ENCODE results near the gene PRELID3B.
A peak's percentile ranks its signal among the peaks of the same experiment; 100 is the strongest.
"Not testable (repeated sequence)": the region's sequence is repeated elsewhere in the genome, so short reads cannot be mapped to it uniquely, and the experiment has no call there.

Gene PRELID3B

DNA sequence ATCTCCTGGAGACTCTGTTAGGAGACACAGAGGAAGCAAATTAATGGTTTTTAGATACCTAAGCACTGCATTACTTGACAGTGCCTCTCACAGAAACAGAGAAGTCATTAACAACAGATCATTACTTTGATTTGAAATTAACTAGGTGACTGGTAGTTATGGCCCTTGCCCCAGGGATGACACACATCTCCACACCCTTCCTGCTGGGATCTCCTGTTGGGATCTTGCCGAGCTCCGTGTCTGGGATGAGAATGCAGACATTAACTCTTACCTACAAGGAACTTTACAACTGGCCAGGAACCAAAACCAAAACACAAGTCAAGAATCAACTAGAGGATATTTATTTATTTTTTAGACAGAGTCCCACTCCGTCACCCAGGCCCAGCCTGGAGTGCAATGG is 2.2 kb upstream of the PRELID3B start:
- H3K9me3 Mint-ChIP-seq, result no peaks in the 10 kb centered on the region
- DNase-seq (ENCODE audit: low spot score in 2 of 2) (no peak), ATAC-seq (replicated peaks; ENCODE audit: extremely low read depth, poor library complexity, severe bottlenecking) (no peak)
- H3K27me3 Mint-ChIP-seq, result peaks cover 9% of the 10 kb centered on the region
- H3K4me3 Mint-ChIP-seq, result no peak overlapping the region
- peaks cover 18% of the 10 kb centered on the region for H3K36me3 Mint-ChIP-seq (ENCODE audit: insufficient read depth)
- H3K27ac Mint-ChIP-seq (ENCODE audit: low read depth), result peak overlapping the region; percentile 90
- H3K4me1 Mint-ChIP-seq, result peaks cover 29% of the 10 kb centered on the region

DNA sequence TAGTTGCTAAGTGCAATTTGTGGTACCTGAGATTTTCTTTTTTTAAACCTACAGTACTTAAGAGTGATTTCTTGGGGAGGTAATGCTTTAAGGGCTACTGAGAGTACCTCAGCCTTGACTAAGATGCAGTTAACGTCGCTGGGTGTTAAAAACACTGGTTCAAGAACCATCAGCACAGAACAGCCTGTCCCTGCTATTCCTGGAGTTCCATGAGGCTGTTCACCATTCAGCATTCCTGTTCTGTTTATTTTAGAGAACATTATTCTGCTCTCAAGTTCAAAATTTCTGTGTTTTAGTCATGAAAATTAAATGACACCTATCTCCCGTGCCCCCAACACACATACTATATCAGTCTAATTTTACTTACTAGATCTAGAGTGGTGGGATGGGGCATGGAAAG is 1.7 kb upstream of the PRELID3B start:
- Mint-ChIP-seq H3K9me3 (no peaks in the 10 kb centered on the region), H3K27ac (ENCODE audit: low read depth) (peak overlapping the region; percentile 90), H3K4me3 (no peak overlapping the region), H3K36me3 (ENCODE audit: insufficient read depth) (peaks cover 18% of the 10 kb centered on the region), H3K27me3 (peaks cover 4% of the 10 kb centered on the region), H3K4me1 (peaks cover 34% of the 10 kb centered on the region)
- ATAC-seq (replicated peaks; ENCODE audit: extremely low read depth, poor library complexity, severe bottlenecking) (no peak), DNase-seq (ENCODE audit: low spot score in 2 of 2) (no peak)

DNA sequence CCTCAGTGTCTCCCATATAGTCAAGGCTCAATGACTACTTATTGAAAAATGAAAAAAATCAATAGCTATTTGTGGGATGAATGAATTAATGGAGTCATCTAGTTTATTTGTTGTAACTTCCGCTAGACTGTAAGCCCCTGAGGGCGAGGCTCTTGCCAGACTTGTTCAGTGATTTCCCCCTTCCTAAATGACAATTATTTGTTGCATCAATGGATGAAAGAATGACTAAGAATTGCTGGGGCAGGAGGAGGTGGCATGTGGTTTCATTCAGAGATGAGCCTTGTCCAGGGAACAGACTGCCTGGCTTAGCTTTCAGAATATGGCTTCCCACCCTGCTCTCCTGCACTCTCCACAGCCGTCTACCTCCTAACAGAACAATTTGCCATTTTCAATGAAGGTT is 1.1 kb upstream of the PRELID3B start:
- DNase-seq (ENCODE audit: low spot score in 2 of 2) (no peak), ATAC-seq (replicated peaks; ENCODE audit: extremely low read depth, poor library complexity, severe bottlenecking) (peak; percentile 17)
- H3K36me3 Mint-ChIP-seq (ENCODE audit: insufficient read depth), result peaks cover 21% of the 10 kb centered on the region
- no peaks in the 10 kb centered on the region for H3K9me3 Mint-ChIP-seq
- peaks cover 40% of the 10 kb centered on the region for H3K4me1 Mint-ChIP-seq
- no peaks in the 10 kb centered on the region for H3K27me3 Mint-ChIP-seq
- peak overlapping the region; percentile 90 for H3K27ac Mint-ChIP-seq (ENCODE audit: low read depth)
- peak overlapping the region; percentile 76 for H3K4me3 Mint-ChIP-seq

DNA sequence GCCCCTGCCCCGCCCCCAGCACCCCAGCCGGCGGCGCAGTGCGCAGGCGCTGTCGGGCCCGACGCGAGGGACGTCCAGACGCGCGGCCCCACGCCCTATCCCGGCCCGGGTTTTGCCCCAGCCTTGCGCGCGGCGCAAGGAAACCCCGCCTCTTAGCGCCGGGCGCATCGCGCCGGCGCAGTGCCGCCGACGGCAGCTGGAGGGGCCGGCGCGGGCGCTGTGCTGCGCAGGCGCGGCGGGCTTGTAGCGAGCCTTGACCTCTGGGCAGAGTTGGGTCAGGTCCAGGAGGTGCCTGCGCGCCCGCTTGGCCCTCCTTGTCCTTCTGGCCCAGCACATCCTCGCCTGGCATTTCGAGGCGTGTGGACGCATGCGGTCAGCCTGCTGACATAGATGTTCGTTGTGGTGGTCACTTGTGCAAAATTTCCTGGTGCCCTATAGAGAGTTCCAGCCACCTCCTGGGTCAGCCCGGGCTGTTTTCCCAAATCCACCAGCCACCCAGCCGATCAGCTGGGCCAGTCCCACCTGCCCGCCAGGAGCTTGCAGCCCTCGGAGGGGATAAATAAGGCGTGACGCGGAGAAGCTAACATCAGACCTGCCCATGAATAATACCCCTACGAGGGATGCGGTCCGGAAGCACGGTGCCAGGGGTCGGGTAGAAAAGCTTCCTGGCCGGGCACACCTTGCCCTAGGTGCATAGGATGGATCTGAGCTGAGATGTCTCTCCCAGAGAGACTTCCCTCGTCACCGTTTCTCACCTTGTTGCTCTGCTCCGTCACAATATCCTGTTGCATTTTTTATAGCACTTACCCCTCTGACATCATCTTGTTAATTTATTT is 428 bp upstream of the PRELID3B start:
- ATAC-seq (replicated peaks; ENCODE audit: extremely low read depth, poor library complexity, severe bottlenecking), result peak; percentile 86
- H3K9me3 Mint-ChIP-seq, result no peaks in the 10 kb centered on the region
- H3K4me3 Mint-ChIP-seq, result peak overlapping the region; percentile 76
- peaks cover 41% of the 10 kb centered on the region for H3K4me1 Mint-ChIP-seq
- H3K36me3 Mint-ChIP-seq (ENCODE audit: insufficient read depth), result peaks cover 25% of the 10 kb centered on the region
- H3K27ac Mint-ChIP-seq (ENCODE audit: low read depth), result peak overlapping the region; percentile 90
- no peaks in the 10 kb centered on the region for H3K27me3 Mint-ChIP-seq
- DNase-seq (ENCODE audit: low spot score in 2 of 2), result peak; percentile 89 to 92

DNA sequence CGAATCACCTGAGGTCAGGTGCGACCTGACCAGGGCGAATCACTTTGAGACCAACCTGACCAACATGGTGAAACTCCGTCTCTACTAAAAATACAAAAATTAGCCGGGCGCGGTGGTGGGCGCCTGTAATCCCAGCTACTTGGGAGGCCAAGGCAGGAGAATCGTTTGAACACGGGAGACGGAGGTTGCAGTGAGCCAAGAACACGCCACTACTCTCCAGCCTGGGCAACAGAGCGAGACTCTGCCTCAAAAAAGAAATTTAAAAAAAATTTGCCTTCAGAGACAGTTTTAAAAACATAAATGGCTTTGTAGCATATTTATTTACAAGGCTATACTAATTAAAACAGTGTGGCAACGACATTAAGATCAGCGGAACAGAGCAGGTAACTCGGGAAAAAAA is 1.1 kb downstream of the PRELID3B start:
- Mint-ChIP-seq H3K4me3 (peak overlapping the region; percentile 76), H3K36me3 (ENCODE audit: insufficient read depth) (peaks cover 40% of the 10 kb centered on the region), H3K4me1 (peaks cover 47% of the 10 kb centered on the region), H3K27ac (ENCODE audit: low read depth) (peak overlapping the region; percentile 90)
- not testable (repeated sequence) for ATAC-seq (replicated peaks; ENCODE audit: extremely low read depth, poor library complexity, severe bottlenecking); DNase-seq (ENCODE audit: low spot score in 2 of 2); H3K9me3 Mint-ChIP-seq; H3K27me3 Mint-ChIP-seq

DNA sequence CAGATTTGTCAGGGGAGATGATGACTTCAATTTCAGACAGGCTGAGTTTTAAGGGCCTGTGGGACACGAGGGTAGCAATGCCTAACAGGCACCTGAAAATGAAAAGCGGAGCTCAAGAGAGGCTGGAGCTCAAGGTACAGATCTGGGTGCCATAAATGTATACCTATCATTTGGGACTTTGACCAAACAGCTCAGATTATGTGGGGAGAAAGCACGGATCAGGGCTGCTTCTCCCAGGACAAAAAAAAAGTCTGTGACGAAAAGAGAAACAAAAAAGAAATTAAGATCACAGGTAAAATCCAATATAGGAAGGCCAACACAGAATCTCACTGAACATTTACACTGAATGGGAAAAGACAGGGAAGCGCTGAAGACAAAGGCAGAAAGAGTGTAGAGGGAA is 1.9 kb downstream of the PRELID3B start:
- Mint-ChIP-seq H3K36me3 (ENCODE audit: insufficient read depth) (peaks cover 48% of the 10 kb centered on the region), H3K27me3 (no peaks in the 10 kb centered on the region), H3K9me3 (no peaks in the 10 kb centered on the region), H3K4me3 (peak overlapping the region; percentile 76), H3K4me1 (peaks cover 47% of the 10 kb centered on the region), H3K27ac (ENCODE audit: low read depth) (peak overlapping the region; percentile 81)
- no peak for DNase-seq (ENCODE audit: low spot score in 2 of 2)
- no peak for ATAC-seq (replicated peaks; ENCODE audit: extremely low read depth, poor library complexity, severe bottlenecking)

DNA sequence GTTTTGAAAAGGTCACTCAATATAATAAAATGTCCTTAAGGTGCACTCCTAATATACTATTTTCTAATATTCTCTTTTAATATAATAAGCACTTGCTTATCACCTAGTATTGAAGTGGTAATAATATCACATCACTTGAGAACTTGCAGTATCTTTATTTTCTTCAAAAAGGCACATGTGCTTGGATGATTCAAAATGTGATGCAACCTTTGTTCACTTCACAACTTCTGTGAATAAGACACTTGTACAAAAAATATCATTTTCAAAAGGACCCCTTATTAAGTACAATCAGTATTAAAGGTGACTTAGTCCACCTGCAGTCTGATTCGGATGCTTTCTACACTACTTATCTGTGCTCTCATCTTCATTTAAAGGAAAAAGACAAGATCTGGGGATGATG is 3.4 kb downstream of the PRELID3B start:
- ATAC-seq (replicated peaks; ENCODE audit: extremely low read depth, poor library complexity, severe bottlenecking), result no peak
- no peak overlapping the region for H3K4me3 Mint-ChIP-seq
- peaks cover 60% of the 10 kb centered on the region for H3K36me3 Mint-ChIP-seq (ENCODE audit: insufficient read depth)
- H3K27ac Mint-ChIP-seq (ENCODE audit: low read depth), result no peak overlapping the region
- no peaks in the 10 kb centered on the region for H3K27me3 Mint-ChIP-seq
- DNase-seq (ENCODE audit: low spot score in 2 of 2), result no peak
- H3K4me1 Mint-ChIP-seq, result peaks cover 47% of the 10 kb centered on the region
- H3K9me3 Mint-ChIP-seq, result no peaks in the 10 kb centered on the region

DNA sequence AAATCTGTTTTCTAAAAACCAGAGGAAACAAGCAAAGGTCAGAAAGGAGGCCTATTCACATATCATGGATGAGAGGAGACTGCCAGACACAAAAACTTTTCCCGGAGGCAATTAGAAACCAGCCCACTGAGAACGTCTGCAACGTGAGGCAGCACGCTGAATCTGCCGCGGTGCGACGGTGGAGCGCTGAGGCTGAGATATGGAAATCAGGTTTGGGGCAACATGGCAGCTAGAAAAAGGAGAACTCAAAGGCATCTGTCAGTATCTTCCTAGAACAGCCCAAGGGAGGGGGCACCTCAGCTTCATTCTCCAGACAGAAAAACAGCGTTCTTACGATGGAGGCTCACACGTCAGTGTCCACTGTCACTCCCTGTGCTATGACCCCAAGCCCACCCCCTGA is 5.2 kb downstream of the PRELID3B start:
- ATAC-seq (replicated peaks; ENCODE audit: extremely low read depth, poor library complexity, severe bottlenecking) (no peak), DNase-seq (ENCODE audit: low spot score in 2 of 2) (no peak)
- Mint-ChIP-seq H3K4me3 (no peak overlapping the region), H3K4me1 (peaks cover 41% of the 10 kb centered on the region), H3K27me3 (no peaks in the 10 kb centered on the region), H3K9me3 (no peaks in the 10 kb centered on the region), H3K36me3 (ENCODE audit: insufficient read depth) (peaks cover 52% of the 10 kb centered on the region), H3K27ac (ENCODE audit: low read depth) (no peak overlapping the region)

DNA sequence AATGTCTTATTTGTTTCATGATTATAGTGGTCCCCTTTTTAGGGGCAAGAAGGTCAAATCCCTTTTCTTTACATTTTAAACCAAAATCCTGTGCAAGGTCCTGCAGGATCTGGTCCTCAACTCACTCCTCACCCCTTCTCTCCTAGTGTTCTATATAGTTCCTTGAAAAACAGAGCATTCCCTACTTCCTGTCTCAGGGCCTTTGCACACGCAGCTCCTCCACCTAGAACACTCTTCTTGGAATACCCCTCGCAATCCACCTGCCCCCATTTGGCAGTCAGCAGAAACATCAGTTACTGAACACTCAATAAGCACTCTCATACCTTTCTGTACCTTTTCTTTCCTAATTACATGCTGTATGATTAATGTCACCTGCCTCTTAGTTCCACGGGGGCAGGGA is 7.2 kb downstream of the PRELID3B start:
- peaks cover 41% of the 10 kb centered on the region for H3K4me1 Mint-ChIP-seq
- H3K4me3 Mint-ChIP-seq, result no peak overlapping the region
- H3K36me3 Mint-ChIP-seq (ENCODE audit: insufficient read depth), result peaks cover 57% of the 10 kb centered on the region
- no peaks in the 10 kb centered on the region for H3K27me3 Mint-ChIP-seq
- DNase-seq (ENCODE audit: low spot score in 2 of 2), result no peak
- peak overlapping the region; percentile 3 for H3K27ac Mint-ChIP-seq (ENCODE audit: low read depth)
- ATAC-seq (replicated peaks; ENCODE audit: extremely low read depth, poor library complexity, severe bottlenecking), result no peak
- no peaks in the 10 kb centered on the region for H3K9me3 Mint-ChIP-seq

DNA sequence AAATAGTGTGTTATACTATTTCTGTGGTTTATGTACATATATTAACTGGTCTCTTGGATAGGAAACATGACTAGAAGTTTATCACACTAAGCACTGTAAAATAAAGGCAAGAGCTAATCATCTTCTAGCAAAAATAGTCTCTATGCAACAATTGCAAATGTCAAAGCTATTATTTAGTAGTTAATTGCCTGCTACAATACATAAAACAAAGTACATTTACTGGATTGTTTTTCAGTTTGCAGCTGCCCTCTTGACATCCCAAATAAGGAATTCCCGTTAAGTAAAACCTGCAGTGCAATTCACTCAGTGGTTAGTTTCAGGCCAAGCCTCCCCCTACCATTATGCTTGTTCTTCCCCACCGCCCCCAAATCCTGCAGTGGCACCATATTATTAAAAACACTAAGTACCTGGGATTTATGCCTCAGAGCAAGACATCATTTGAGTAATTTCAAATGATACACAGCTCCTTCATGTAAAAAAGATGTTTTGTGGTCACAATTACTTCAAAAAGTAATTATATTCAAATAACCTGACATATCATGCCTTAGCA is 8.9 kb downstream of the PRELID3B start:
- Mint-ChIP-seq H3K9me3 (no peaks in the 10 kb centered on the region), H3K36me3 (ENCODE audit: insufficient read depth) (peaks cover 67% of the 10 kb centered on the region), H3K27ac (ENCODE audit: low read depth) (no peak overlapping the region), H3K4me1 (peaks cover 39% of the 10 kb centered on the region), H3K4me3 (no peak overlapping the region), H3K27me3 (no peaks in the 10 kb centered on the region)
- DNase-seq (ENCODE audit: low spot score in 2 of 2) (no peak), ATAC-seq (replicated peaks; ENCODE audit: extremely low read depth, poor library complexity, severe bottlenecking) (no peak)

DNA sequence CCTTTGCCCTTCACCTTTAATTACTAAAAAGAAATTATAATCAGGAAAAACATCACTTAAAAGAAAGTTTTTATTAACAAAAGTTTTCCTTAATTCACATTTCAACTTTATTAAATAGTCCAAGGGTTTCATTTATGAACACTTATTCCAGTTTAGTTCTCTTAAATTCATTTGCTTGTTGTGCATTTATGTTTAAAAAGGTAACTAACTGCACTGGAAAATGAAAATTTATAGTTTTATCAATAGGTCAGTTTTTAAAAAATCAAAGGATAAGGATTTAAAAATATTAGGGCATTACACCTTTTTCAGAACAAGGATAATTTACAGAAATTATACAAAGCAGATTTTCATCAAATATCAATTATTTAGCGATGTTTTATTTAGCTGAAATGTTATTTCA is 9.5 kb downstream of the PRELID3B start:
- peaks cover 69% of the 10 kb centered on the region for H3K36me3 Mint-ChIP-seq (ENCODE audit: insufficient read depth)
- H3K9me3 Mint-ChIP-seq, result no peaks in the 10 kb centered on the region
- DNase-seq (ENCODE audit: low spot score in 2 of 2) (no peak), ATAC-seq (replicated peaks; ENCODE audit: extremely low read depth, poor library complexity, severe bottlenecking) (no peak)
- peak overlapping the region; percentile 78 for H3K27ac Mint-ChIP-seq (ENCODE audit: low read depth)
- peak overlapping the region; percentile 87 for H3K4me3 Mint-ChIP-seq
- H3K27me3 Mint-ChIP-seq, result no peaks in the 10 kb centered on the region
- H3K4me1 Mint-ChIP-seq, result peaks cover 42% of the 10 kb centered on the region

DNA sequence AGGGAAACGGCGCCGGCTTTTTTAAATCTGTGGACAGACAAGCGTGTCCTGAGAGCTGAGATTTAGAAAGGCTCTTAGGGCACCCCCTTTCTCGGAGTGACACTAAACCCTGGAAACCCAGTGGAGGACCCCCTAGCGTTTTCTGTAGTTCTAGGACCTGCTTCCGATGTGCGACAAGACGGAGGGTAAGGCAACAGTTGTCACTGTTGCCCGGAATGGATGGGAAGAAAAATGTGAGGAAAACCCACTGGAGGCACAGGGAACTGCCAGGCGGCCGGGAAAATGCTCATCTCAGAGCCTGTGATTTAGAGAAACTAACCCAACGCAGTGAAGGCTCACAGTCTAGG is 9.9 kb downstream of the PRELID3B start:
- peak overlapping the region; percentile 78 for H3K27ac Mint-ChIP-seq (ENCODE audit: low read depth)
- peaks cover 69% of the 10 kb centered on the region for H3K36me3 Mint-ChIP-seq (ENCODE audit: insufficient read depth)
- peak overlapping the region; percentile 87 for H3K4me3 Mint-ChIP-seq
- no peaks in the 10 kb centered on the region for H3K27me3 Mint-ChIP-seq
- H3K4me1 Mint-ChIP-seq, result peaks cover 45% of the 10 kb centered on the region
- DNase-seq (ENCODE audit: low spot score in 2 of 2), result no peak
- no peaks in the 10 kb centered on the region for H3K9me3 Mint-ChIP-seq
- ATAC-seq (replicated peaks; ENCODE audit: extremely low read depth, poor library complexity, severe bottlenecking), result peak; percentile 17

DNA sequence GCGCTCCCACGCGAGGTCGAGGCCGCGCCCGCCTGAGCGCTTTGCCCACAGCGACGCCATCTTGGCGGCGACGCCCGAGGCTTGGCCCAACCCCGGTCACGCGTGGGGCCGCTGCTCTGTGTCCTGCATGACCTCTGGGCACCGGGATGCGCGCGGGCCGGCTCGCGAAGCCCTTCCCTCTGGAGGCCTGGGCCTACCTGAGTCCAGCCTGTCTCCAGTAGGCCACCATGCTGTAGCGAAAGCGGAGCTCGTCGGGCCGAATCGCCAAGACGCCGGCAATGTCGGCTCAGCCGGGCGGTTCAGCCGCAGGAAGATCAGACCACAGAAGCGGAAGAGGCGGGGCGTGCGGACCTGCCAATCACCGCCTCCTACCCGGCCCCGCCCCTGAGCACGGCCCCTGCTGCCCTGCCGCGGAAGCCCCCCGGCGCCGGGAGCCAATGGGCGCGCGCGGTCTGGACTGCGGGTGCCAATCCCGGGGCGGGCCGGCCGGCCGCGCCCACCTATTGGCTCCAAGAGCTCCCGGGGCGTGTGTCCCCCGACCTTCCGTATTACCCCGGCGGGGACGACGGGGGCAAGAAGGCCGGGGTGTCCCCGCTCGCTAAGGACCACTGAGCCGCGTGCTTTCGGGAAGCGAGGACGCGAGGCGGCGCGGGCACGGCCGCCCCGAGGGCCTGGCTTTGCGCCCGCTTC is 10.4 kb downstream of the PRELID3B start, which contains the start of gene ATP5F1E:
Gene ATP5F1E, minus strand, starts transcription at position 313 of the 690 bp plus-strand sequence. Its CDS starts 84 bp downstream, at position 229.
- H3K4me1 Mint-ChIP-seq, result peaks cover 49% of the 10 kb centered on the region
- H3K27ac Mint-ChIP-seq (ENCODE audit: low read depth), result peak within 1 kb of the TSS; percentile 78
- peak; percentile 97 for ATAC-seq (replicated peaks; ENCODE audit: extremely low read depth, poor library complexity, severe bottlenecking)
- peaks cover 66% of the 10 kb centered on the region for H3K36me3 Mint-ChIP-seq (ENCODE audit: insufficient read depth)
- H3K27me3 Mint-ChIP-seq, result no peaks in the 10 kb centered on the region
- peak within 1 kb of the TSS; percentile 87 for H3K4me3 Mint-ChIP-seq
- DNase-seq (ENCODE audit: low spot score in 2 of 2), result peak; percentile 94 to 95
- no peaks in the 10 kb centered on the region for H3K9me3 Mint-ChIP-seq

Measured in central memory CD8-positive, alpha-beta T cell (primary cell).